Measurements from ENCODE around the gene LMF1. TPM values are rescaled to one million over a fixed set of nuclear protein-coding genes. Genes with fewer than 3 reads are reported as not detected.

The LMF1 gene
- total and polyA plus RNA-seq, 7 experiments from 2014 or later = 10.6 to 63.1 (median 41.3) TPM

- Mint-ChIP-seq H3K9me3 (no peaks in the 10 kb centered on the region), H3K27me3 (peaks cover 0 to 24% (median 0%) of the 10 kb centered on the region in 5 donors), H3K4me3 (peak overlapping the region; percentile 74 to 90 (median 87)), H3K36me3 (no peaks in the 10 kb centered on the region), H3K4me1 (peaks cover 12 to 48% (median 28%) of the 10 kb centered on the region in 7 donors), H3K27ac (peak overlapping the region; percentile 73 to 98 (median 95))
- Histone ChIP-seq H3K9me3 (ENCODE audit: control insufficient read depth in 2 of 3, low read length in 3 of 3) (no peaks in the 10 kb centered on the region), H3K36me3 (ENCODE audit: control insufficient read depth in 2 of 3, insufficient read depth in 3 of 3, low read length in 3 of 3) (no peaks in the 10 kb centered on the region), H3K4me1 (ENCODE audit: control insufficient read depth in 2 of 2, insufficient read depth in 2 of 2, low read length in 2 of 2) (peaks cover 25 to 37% of the 10 kb centered on the region in 2 donors), H3K27ac (ENCODE audit: low read depth, low read length) (peak overlapping the region; percentile 68), H3K4me3 (ENCODE audit: low read length) (peak overlapping the region; percentile 36), H3K27me3 (ENCODE audit: control insufficient read depth in 2 of 2, insufficient read depth in 2 of 2, low read length in 2 of 2) (no peaks in the 10 kb centered on the region)
- peak in 7 of 9 donors; percentile 50 to 69 (median 66) for DNase-seq
- ChIA-PET POLR2A (interaction anchor here (0.9 to 1.6 kb wide), 8 partner anchors 9 to 823 kb away, joined by 3 to 6 read pairs (median 4); partner anchors contain the start of genes FAHD1, HAGH, SOX8 and WDR24), CTCF (interaction anchor here (1.3 kb wide), 1 partner anchor 53 kb away, joined by 4 read pairs; no protein-coding TSS in a partner anchor)
- intact Hi-C loops (cut with micrococcal nuclease) = loop anchor here in 1 of 2 donors (1.0 to 2.0 kb wide), 2 partner anchors 23 to 32 kb away; partner anchors contain the start of gene SOX8
- peak; percentile 76 for ATAC-seq
Observed at GRCh38 chr16:1003391-1004347, 32.9 kb upstream of the LMF1 start.

- CTCF ChIA-PET = no interaction called here
- Histone ChIP-seq H3K9me3 (ENCODE audit: control insufficient read depth in 2 of 3, low read length in 3 of 3) (no peaks in the 10 kb centered on the region), H3K4me3 (ENCODE audit: low read length) (no peak overlapping the region), H3K36me3 (ENCODE audit: control insufficient read depth in 2 of 3, insufficient read depth in 3 of 3, low read length in 3 of 3) (no peaks in the 10 kb centered on the region), H3K27me3 (ENCODE audit: control insufficient read depth in 2 of 2, insufficient read depth in 2 of 2, low read length in 2 of 2) (no peaks in the 10 kb centered on the region), H3K27ac (ENCODE audit: low read depth, low read length) (no peak overlapping the region), H3K4me1 (ENCODE audit: control insufficient read depth in 2 of 2, insufficient read depth in 2 of 2, low read length in 2 of 2) (peaks cover 33 to 48% of the 10 kb centered on the region in 2 donors)
- Mint-ChIP-seq H3K4me1 (peaks cover 15 to 56% (median 37%) of the 10 kb centered on the region in 7 donors), H3K9me3 (no peaks in the 10 kb centered on the region), H3K4me3 (peak overlapping the region in 4 of 10 donors; percentile 26 to 44 (median 32)), H3K36me3 (no peaks in the 10 kb centered on the region), H3K27me3 (peaks cover 0 to 29% (median 0%) of the 10 kb centered on the region in 5 donors), H3K27ac (peak overlapping the region in 7 of 9 donors; percentile 21 to 79 (median 51))
- DNase-seq (peak in 2 of 9 donors; percentile 30 to 77), ATAC-seq (no peak)
- intact Hi-C loops (cut with micrococcal nuclease) = no loop called here
- POLR2A ChIA-PET = no interaction called here
Observed at GRCh38 chr16:1002399-1003166, 31.8 kb upstream of the LMF1 start.

- intact Hi-C loops (cut with micrococcal nuclease) = no loop called here
- no peak for ATAC-seq
- no peak overlapping the region for H3K27ac ChIP-seq (ENCODE audit: low read depth, low read length)
- no peaks in the 10 kb centered on the region for H3K36me3 ChIP-seq (ENCODE audit: control insufficient read depth in 2 of 3, insufficient read depth in 3 of 3, low read length in 3 of 3)
- no peaks in the 10 kb centered on the region for H3K27me3 ChIP-seq (ENCODE audit: control insufficient read depth in 2 of 2, insufficient read depth in 2 of 2, low read length in 2 of 2)
- POLR2A ChIA-PET = interaction anchor here (8.1 kb wide), 1 partner anchor 20 kb away, joined by 87 read pairs; the partner anchor contains the start of gene SOX8
- H3K9me3 ChIP-seq (ENCODE audit: control insufficient read depth in 2 of 3, low read length in 3 of 3) = no peaks in the 10 kb centered on the region
- H3K4me1 Mint-ChIP-seq = peaks cover 23 to 67% (median 45%) of the 10 kb centered on the region in 7 donors
- H3K36me3 Mint-ChIP-seq = no peaks in the 10 kb centered on the region
- H3K27ac Mint-ChIP-seq = peak overlapping the region in 5 of 9 donors; percentile 15 to 88 (median 48)
- peak overlapping the region in 2 of 10 donors; percentile 30 to 68 for H3K4me3 Mint-ChIP-seq
- H3K4me3 ChIP-seq (ENCODE audit: low read length) = no peak overlapping the region
- peaks cover 45 to 62% of the 10 kb centered on the region in 2 donors for H3K4me1 ChIP-seq (ENCODE audit: control insufficient read depth in 2 of 2, insufficient read depth in 2 of 2, low read length in 2 of 2)
- H3K27me3 Mint-ChIP-seq = peaks cover 0 to 40% (median 0%) of the 10 kb centered on the region in 5 donors
- no peak for DNase-seq
- H3K9me3 Mint-ChIP-seq = peaks cover 0 to under 1% (median 0%) of the 10 kb centered on the region in 11 donors
- CTCF ChIA-PET = interaction anchor here (0.5 kb wide), 1 partner anchor 117 kb away, joined by 3 read pairs; no protein-coding TSS in a partner anchor
Observed at GRCh38 chr16:1001096-1001495, 30.3 kb upstream of the LMF1 start.

GRCh38 chr16:1000608-1001007, 29.8 kb upstream of the LMF1 start:
- peaks cover 0 to 42% (median 0%) of the 10 kb centered on the region in 5 donors for H3K27me3 Mint-ChIP-seq
- no peaks in the 10 kb centered on the region for H3K36me3 ChIP-seq (ENCODE audit: control insufficient read depth in 2 of 3, insufficient read depth in 3 of 3, low read length in 3 of 3)
- H3K27ac ChIP-seq (ENCODE audit: low read depth, low read length) = no peak overlapping the region
- ATAC-seq (no peak), DNase-seq (no peak)
- H3K4me3 Mint-ChIP-seq = no peak overlapping the region
- H3K4me1 ChIP-seq (ENCODE audit: control insufficient read depth in 2 of 2, insufficient read depth in 2 of 2, low read length in 2 of 2) = peaks cover 45 to 62% of the 10 kb centered on the region in 2 donors
- POLR2A ChIA-PET = interaction anchor here (0.7 to 8.1 kb wide), 2 partner anchors 19 to 838 kb away, joined by 3 to 87 read pairs; partner anchors contain the start of gene SOX8
- H3K9me3 Mint-ChIP-seq = peaks cover 0 to 1% (median 0%) of the 10 kb centered on the region in 11 donors
- peaks cover 27 to 67% (median 45%) of the 10 kb centered on the region in 7 donors for H3K4me1 Mint-ChIP-seq
- H3K36me3 Mint-ChIP-seq = no peaks in the 10 kb centered on the region
- H3K27me3 ChIP-seq (ENCODE audit: control insufficient read depth in 2 of 2, insufficient read depth in 2 of 2, low read length in 2 of 2) = no peaks in the 10 kb centered on the region
- no peak overlapping the region for H3K4me3 ChIP-seq (ENCODE audit: low read length)
- H3K27ac Mint-ChIP-seq = no peak overlapping the region
- CTCF ChIA-PET = no interaction called here
- intact Hi-C loops (cut with micrococcal nuclease) = no loop called here
- peaks cover 0 to under 1% (median 0%) of the 10 kb centered on the region in 3 experiments for H3K9me3 ChIP-seq (ENCODE audit: control insufficient read depth in 2 of 3, low read length in 3 of 3)

GRCh38 chr16:999677-1000076, 28.9 kb upstream of the LMF1 start:
- no peak overlapping the region for H3K27ac ChIP-seq (ENCODE audit: low read depth, low read length)
- peaks cover 0 to 9% (median 0%) of the 10 kb centered on the region in 3 experiments for H3K9me3 ChIP-seq (ENCODE audit: control insufficient read depth in 2 of 3, low read length in 3 of 3)
- H3K4me3 Mint-ChIP-seq = peak overlapping the region in 2 of 10 donors; percentile 57 to 81
- H3K27me3 Mint-ChIP-seq = peaks cover 0 to 52% (median 0%) of the 10 kb centered on the region in 5 donors
- H3K4me1 Mint-ChIP-seq = peaks cover 29 to 69% (median 49%) of the 10 kb centered on the region in 7 donors
- H3K9me3 Mint-ChIP-seq = peaks cover 0 to 9% (median 0%) of the 10 kb centered on the region in 11 donors
- no peaks in the 10 kb centered on the region for H3K27me3 ChIP-seq (ENCODE audit: control insufficient read depth in 2 of 2, insufficient read depth in 2 of 2, low read length in 2 of 2)
- DNase-seq = no peak
- CTCF ChIA-PET = no interaction called here
- intact Hi-C loops (cut with micrococcal nuclease) = loop anchor here in 1 of 2 donors (5.0 kb wide), 1 partner anchor 37 kb away; no protein-coding TSS in a partner anchor
- peaks cover 0 to 6% (median 0%) of the 10 kb centered on the region in 5 donors for H3K36me3 Mint-ChIP-seq
- peak overlapping the region in 2 of 9 donors; percentile 70 to 91 for H3K27ac Mint-ChIP-seq
- POLR2A ChIA-PET = interaction anchor here (0.9 to 8.1 kb wide), 3 partner anchors 18 to 56 kb away, joined by 4 to 87 read pairs (median 5); partner anchors contain the start of gene SOX8
- peaks cover 41 to 54% of the 10 kb centered on the region in 2 donors for H3K4me1 ChIP-seq (ENCODE audit: control insufficient read depth in 2 of 2, insufficient read depth in 2 of 2, low read length in 2 of 2)
- no peak for ATAC-seq
- H3K36me3 ChIP-seq (ENCODE audit: control insufficient read depth in 2 of 3, insufficient read depth in 3 of 3, low read length in 3 of 3) = no peaks in the 10 kb centered on the region
- no peak overlapping the region for H3K4me3 ChIP-seq (ENCODE audit: low read length)

Measured in naive thymus-derived CD4-positive, alpha-beta T cell (primary cell).